NCI-H1436 treated with DMSO at 0.1 percent for 48 hours (cell line): ENCODE data around the gene LRMDA.

ENCODE experiments used
- DNase-seq: peaks from one replicate; lab custom pipeline; 2025; lab: John Stamatoyannopoulos, UW

LRMDA gene

GRCh38 chr10:75402486-75403143, 28.8 kb upstream of the LRMDA start:
- peak; percentile 86 for DNase-seq

GRCh38 chr10:75403144-75403938, 28.1 kb upstream of the LRMDA start:
- no peak for DNase-seq

DNA sequence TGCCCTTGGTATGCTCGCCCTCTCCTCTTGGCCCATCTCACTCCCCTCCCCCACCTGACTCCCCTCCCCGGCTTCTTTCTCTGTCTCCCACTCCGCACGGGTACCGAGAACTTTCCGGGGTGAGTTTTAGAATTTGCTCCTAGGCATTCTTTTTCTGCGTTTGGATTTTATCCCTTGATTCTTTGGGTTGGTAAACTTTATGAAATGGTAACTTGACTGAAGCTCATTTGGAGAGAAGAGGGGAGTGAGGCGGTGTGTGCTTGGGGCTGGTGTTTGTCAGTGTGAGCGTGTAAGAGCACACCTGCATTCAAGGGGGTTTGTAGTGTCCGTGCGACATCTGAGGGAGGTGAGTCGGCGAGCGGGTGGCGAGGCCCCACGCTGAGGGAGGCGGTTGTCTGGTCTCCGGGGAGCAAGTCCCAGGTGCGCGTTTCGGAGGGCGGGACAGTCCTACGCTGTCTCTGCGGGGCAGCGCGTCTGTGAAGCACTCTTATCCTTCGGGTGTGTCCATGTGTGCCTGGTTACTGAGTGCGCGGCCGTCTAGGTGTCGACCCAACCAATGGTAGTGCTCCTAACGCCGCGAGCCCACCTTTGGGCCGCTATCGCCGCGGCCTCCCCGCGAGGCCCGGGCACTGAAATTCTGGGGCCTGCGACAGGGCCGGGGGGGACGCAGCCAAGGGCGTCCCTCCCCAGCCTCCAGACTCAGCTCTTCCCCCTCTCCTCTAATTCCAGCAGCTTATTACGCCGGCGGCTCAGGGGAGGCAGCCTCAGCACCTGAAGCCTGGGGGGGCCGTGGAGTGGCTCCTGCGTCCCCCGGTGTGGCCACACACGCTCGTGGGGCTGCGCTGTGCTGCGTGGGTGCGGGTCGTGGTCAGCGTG, 27.2 kb upstream of the LRMDA start:
- peak; percentile 53 for DNase-seq

- DNase-seq = no peak
These were observed 26.4 kb upstream of the LRMDA start for GRCh38 chr10:75404815-75405597.

DNA sequence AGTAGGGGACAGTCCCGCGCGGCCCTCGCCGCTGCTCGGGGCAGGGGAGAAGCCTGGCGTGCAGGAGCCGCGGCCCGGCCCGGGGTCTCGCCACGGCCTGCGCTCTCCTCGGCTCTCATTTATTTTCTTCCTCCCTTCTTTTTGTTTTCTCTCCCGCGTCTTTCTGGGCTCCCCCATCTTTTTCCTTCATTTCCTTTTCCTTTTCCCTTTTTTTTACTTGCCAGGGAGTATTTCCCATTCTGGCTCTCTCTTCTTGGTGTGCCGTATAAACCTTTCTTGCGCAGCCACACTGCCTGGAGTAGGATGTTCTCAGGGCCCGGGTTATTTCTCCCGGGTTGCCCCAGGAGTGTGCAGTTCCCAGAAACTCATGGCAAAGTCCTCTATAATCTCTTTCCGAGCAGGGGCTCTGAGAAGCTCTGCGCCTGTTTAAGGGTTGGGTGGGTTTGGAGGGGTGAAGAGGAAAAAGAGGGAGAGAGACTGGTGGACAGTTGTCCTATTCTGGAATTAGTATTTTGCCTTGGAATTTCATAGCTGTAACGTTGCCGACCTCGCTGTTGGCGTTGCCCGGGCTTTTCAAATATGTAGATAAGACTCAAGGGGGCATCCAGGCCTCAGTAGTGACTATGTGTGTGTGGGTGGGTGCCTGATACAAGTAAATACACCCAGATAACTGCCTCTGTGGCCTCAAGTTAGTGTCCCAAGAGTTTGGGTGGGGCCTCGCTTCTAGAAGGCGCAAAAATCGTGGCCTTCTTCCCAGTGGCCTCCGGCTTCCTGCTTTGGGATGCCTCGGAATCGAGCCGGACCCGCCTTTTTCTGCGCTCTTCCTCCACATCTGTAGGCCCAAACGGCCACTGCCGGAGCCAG, 25.6 kb upstream of the LRMDA start:
- DNase-seq = no peak

DNA sequence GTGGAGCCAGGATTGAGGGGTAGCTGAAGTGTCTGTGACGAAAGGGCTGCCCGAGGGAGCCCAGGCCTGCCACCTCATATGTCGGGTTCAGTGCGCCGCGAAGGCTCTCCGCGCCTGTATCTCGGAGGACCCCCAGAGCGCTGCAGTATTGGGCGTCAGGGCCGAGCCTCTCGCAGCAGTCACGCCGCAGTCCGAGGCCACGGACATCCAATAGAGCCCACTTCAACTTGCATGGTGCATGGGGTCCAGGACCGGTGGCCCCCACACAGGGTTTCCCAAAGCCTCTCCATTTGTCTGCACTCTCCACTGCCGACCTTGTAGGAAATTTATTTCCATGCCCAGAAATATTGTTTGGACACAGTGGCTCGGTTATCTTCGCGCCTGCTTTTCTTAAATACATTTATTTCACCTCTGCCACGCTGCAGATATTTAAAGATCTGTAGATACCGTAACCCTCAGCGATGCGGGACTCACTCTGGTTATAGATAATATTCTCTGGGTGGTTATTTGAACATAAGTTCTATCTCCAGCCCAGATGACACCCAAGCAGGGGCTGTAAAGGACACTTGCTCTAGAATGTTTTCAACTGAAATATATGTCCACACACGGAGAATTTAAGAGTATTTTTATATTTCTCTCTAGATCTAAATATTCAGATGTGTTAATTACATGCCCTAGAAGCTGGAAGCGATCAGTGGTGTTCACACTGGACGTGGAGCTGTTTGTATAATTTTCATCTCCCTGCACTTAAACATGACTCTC, 24.8 kb upstream of the LRMDA start:
- DNase-seq = no peak

DNA sequence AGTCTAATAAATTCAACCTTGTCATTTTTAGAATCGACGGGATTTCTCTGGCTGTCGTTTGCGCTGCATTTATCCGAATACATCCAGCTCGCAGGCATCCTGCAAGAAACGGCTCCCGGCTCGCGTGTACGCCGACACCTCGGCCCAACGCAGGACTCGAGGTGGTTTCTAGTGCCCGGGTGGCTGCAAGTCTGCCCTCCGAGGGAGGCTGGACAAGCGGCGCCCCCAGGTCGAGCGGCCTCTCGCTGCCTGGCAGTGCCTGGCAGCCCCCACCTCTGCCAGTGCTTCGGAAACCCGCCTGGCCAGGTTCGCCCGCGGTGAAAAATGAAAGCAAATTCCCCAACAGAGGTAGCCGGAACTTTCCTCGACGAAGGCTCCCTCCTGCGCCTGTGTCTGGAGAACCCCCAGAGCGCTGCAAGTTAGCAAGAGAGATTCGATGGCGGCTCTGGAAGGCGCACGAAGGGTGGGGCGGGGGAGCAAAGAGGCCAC, 24.2 kb upstream of the LRMDA start:
- DNase-seq = no peak

DNA sequence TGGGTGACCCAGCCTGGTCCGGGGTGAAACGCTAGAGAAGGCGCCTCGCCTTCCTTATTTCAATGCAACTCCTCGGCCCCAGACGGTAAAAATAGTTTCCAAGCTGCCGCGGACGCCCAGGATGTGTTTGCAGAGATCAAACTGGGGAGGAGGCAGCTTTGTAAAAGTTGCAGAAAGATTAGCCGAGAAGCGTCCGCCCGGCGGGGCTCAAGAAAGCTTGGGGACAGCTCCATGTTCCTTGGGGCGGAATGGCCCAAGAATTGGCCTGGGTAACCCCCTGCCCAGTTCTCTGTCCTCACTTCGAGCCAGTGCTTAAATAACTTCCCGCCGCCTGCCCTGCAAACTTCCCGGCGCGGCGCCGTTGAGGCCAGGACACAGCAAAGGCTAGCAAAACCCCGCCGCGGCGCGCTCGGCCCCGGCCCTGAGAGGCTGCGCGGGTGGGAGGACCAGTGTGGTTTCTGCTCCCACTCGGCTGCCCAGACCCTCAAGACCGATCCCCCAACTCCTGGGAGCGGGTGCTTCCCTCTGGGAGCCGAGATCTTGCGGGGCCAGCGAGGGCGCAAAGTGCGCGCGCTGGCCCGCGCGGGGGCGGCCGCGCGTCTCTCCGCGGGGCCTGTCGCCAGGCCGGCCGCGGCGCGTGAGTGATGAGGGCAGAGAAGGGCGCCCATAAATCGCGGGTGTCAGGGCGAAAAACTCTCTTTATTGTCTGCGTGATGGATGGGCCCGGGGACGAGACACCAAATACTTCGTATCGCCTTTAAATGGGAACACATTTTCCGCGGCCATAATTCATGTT, 23.5 kb upstream of the LRMDA start:
- DNase-seq = no peak

- no peak for DNase-seq
These were observed 22.9 kb upstream of the LRMDA start for GRCh38 chr10:75408509-75408875.

- DNase-seq = peak; percentile 36
These were observed 22.2 kb upstream of the LRMDA start for GRCh38 chr10:75408911-75409885.

- DNase-seq = no peak
These were observed 21.1 kb upstream of the LRMDA start for GRCh38 chr10:75410132-75411005.

- DNase-seq = no peak
These were observed 16.9 kb upstream of the LRMDA start for GRCh38 chr10:75414527-75414926.

GRCh38 chr10:75417522-75417927, 13.9 kb upstream of the LRMDA start:
- peak; percentile 88 for DNase-seq

- no peak for DNase-seq
These were observed 13.1 kb upstream of the LRMDA start for GRCh38 chr10:75418293-75418692.

DNA sequence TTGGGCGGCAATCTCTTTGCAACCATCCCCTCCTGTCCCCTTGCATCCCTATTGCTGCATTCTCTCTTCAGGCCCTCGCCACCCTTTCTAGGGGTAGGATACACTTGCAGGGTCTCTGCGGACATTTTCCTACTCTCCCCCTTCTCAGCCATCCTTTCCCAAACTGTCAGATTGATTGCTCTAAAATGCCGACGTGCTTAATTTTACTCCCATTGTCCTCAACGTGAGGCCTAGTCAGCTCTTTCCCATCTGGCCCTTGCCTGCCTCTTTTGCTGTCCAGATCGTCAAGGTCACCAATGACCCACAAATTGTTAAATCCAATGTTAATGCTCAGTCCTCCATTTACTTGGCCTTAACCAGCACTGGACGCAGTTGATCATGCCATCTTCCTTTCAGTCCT, 12.7 kb upstream of the LRMDA start:
- DNase-seq = no peak

GRCh38 chr10:75422913-75423312, 8.5 kb upstream of the LRMDA start:
- no peak for DNase-seq

GRCh38 chr10:75424571-75424970, 6.9 kb upstream of the LRMDA start:
- DNase-seq = no peak
